Measurements from ENCODE around the gene POU2AF1. TPM values are rescaled to one million over a fixed set of nuclear protein-coding genes. Genes with fewer than 3 reads are reported as not detected.
"Not testable (repeated sequence)": the region's sequence is repeated elsewhere in the genome, so short reads cannot be mapped to it uniquely, and the experiment has no call there.

Gene POU2AF1
- total and polyA plus RNA-seq, 8 donors, result 0.38 to 4.5 (median 0.98) TPM

GRCh38 chr11:111399187-111400031 is 20.3 kb upstream of the POU2AF1 start:
- no peak for TF ChIP-seq CTCF (IDR thresholded peaks at IDR 0.05)
- no peak overlapping the region for H3K27ac ChIP-seq
- ATAC-seq (no peak), DNase-seq (no peak)
- H3K4me1 ChIP-seq, result no peaks in the 10 kb centered on the region
- H3K9me3 ChIP-seq, result peaks cover 0 to 2% of the 10 kb centered on the region in 2 donors
- intact Hi-C loops (cut with DNase I), result no loop called here
- H3K4me3 ChIP-seq, result no peak overlapping the region
- no peaks in the 10 kb centered on the region for H3K36me3 ChIP-seq
- H3K27me3 ChIP-seq, result no peaks in the 10 kb centered on the region

- intact Hi-C loops (cut with DNase I), result no loop called here
- no peaks in the 10 kb centered on the region for H3K27me3 ChIP-seq
- ATAC-seq (no peak), DNase-seq (no peak)
- H3K4me1 ChIP-seq, result no peaks in the 10 kb centered on the region
- no peaks in the 10 kb centered on the region for H3K36me3 ChIP-seq
- TF ChIP-seq CTCF (IDR thresholded peaks at IDR 0.05), result no peak
- H3K9me3 ChIP-seq, result no peaks in the 10 kb centered on the region
- H3K4me3 ChIP-seq, result no peak overlapping the region
- no peak overlapping the region for H3K27ac ChIP-seq
Measured at GRCh38 chr11:111397034-111397433, 18.0 kb upstream of the POU2AF1 start.

GRCh38 chr11:111395749-111396148 is 16.7 kb upstream of the POU2AF1 start:
- Histone ChIP-seq H3K4me1 (no peaks in the 10 kb centered on the region), H3K27me3 (no peaks in the 10 kb centered on the region), H3K4me3 (no peak overlapping the region), H3K9me3 (no peaks in the 10 kb centered on the region), H3K36me3 (no peaks in the 10 kb centered on the region), H3K27ac (no peak overlapping the region)
- ATAC-seq, result no peak
- no peak for DNase-seq
- TF ChIP-seq CTCF (IDR thresholded peaks at IDR 0.05), result no peak
- intact Hi-C loops (cut with DNase I), result no loop called here

- no peak for DNase-seq
- TF ChIP-seq CTCF (IDR thresholded peaks at IDR 0.05), result no peak
- intact Hi-C loops (cut with DNase I), result no loop called here
- ATAC-seq, result no peak
- H3K27ac ChIP-seq, result no peak overlapping the region
- no peaks in the 10 kb centered on the region for H3K36me3 ChIP-seq
- H3K4me3 ChIP-seq, result no peak overlapping the region
- H3K27me3 ChIP-seq, result no peaks in the 10 kb centered on the region
- H3K9me3 ChIP-seq, result no peaks in the 10 kb centered on the region
- no peaks in the 10 kb centered on the region for H3K4me1 ChIP-seq
Measured at GRCh38 chr11:111395081-111395480, 16.0 kb upstream of the POU2AF1 start.

- H3K27ac ChIP-seq; H3K4me1 ChIP-seq; ATAC-seq; H3K4me3 ChIP-seq; intact Hi-C loops (cut with DNase I); H3K27me3 ChIP-seq; H3K9me3 ChIP-seq; H3K36me3 ChIP-seq; DNase-seq: not testable (repeated sequence)
Measured at GRCh38 chr11:111394147-111394546, 15.1 kb upstream of the POU2AF1 start.

GRCh38 chr11:111393585-111393984 is 14.5 kb upstream of the POU2AF1 start:
- DNase-seq, result no peak
- ATAC-seq, result no peak
- H3K4me3 ChIP-seq, result no peak overlapping the region
- no peaks in the 10 kb centered on the region for H3K9me3 ChIP-seq
- no peaks in the 10 kb centered on the region for H3K4me1 ChIP-seq
- TF ChIP-seq CTCF (IDR thresholded peaks at IDR 0.05), result no peak
- intact Hi-C loops (cut with DNase I), result no loop called here
- H3K27ac ChIP-seq, result no peak overlapping the region
- H3K27me3 ChIP-seq, result no peaks in the 10 kb centered on the region
- no peaks in the 10 kb centered on the region for H3K36me3 ChIP-seq

Measured in left lung (tissue), 10 donors.